Neural cell (in vitro differentiated cells): ENCODE data around the gene CPS1.

Experiments
- MXI1 ChIP-seq: fragments of 450-650 bp; conservative IDR thresholded peaks from 2 replicates; pipeline ENCODE4 v1.6.1; 2014; ENCODE audit warnings: antibody characterized with exemption, mild to moderate bottlenecking; ENCODE audit not compliant: poor library complexity, severe bottlenecking
- POLR2AphosphoS5 ChIP-seq: IDR thresholded peaks from 2 replicates; pipeline ENCODE4 v1.6.1; 2012
- SMC3 ChIP-seq: fragments of 450-650 bp; conservative IDR thresholded peaks from 2 replicates; pipeline ENCODE4 v1.6.1; 2014; ENCODE audit warnings: antibody characterized with exemption, mild to moderate bottlenecking, moderate library complexity; ENCODE audit not compliant: poor library complexity

- no peak for TF ChIP-seq POLR2AphosphoS5
- no peak for TF ChIP-seq MXI1
- no peak for TF ChIP-seq SMC3
Observed at GRCh38 chr2:210523650-210524289, 32.6 kb upstream of the CPS1 start.
